SU-DHL-6 (cell line): ENCODE results near the gene GPC3.

Source experiments
- EZH2phosphoT487 ChIP-seq: fragments of 200-600 bp; sonication (generic), shearing (Covaris generic); conservative IDR thresholded peaks from 2 replicates; pipeline ENCODE4 v1.6.1; 2018; ENCODE audit warnings: mild to moderate bottlenecking, antibody characterized with exemption, low read length, moderate library complexity, mixed read lengths
- TF ChIP-seq, protein P1 (sequence below): fragments of 200-600 bp; sonication (generic); IDR thresholded peaks from one replicate; pipeline ENCODE4 v1.5.1; 2017; ENCODE audit warnings: antibody characterized with exemption, mild to moderate bottlenecking, low read length, moderate library complexity; ENCODE audit not compliant: insufficient read depth, poor library complexity, severe bottlenecking

DNA sequence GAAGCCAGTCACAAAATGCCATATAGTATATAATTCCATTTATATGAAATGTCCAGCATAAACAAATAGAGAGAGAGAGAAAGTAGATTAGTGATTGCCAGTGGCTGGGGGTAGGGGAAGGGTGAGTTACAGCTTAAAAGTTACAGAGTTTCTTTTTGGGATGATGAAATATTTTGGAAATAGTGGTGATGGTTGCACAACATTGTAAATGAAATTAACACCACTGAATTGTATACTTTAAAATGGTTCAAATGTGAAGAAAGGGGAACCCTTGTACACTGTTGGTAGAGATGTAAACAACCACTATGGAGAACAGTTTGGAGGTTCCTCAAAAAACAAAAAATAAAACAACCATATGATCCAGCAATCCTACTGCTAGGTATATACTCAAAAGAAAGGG is 439.0 kb downstream of the GPC3 start:
- TF ChIP-seq, protein P1, sequence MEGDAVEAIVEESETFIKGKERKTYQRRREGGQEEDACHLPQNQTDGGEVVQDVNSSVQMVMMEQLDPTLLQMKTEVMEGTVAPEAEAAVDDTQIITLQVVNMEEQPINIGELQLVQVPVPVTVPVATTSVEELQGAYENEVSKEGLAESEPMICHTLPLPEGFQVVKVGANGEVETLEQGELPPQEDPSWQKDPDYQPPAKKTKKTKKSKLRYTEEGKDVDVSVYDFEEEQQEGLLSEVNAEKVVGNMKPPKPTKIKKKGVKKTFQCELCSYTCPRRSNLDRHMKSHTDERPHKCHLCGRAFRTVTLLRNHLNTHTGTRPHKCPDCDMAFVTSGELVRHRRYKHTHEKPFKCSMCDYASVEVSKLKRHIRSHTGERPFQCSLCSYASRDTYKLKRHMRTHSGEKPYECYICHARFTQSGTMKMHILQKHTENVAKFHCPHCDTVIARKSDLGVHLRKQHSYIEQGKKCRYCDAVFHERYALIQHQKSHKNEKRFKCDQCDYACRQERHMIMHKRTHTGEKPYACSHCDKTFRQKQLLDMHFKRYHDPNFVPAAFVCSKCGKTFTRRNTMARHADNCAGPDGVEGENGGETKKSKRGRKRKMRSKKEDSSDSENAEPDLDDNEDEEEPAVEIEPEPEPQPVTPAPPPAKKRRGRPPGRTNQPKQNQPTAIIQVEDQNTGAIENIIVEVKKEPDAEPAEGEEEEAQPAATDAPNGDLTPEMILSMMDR: no peak
- no peak for TF ChIP-seq EZH2phosphoT487
